ENCODE results near the gene CCL27.

GRCh38 chr9:34654323-34655051 lies 8.0 kb downstream of the CCL27 start:
- TF ChIP-seq, protein P1, sequence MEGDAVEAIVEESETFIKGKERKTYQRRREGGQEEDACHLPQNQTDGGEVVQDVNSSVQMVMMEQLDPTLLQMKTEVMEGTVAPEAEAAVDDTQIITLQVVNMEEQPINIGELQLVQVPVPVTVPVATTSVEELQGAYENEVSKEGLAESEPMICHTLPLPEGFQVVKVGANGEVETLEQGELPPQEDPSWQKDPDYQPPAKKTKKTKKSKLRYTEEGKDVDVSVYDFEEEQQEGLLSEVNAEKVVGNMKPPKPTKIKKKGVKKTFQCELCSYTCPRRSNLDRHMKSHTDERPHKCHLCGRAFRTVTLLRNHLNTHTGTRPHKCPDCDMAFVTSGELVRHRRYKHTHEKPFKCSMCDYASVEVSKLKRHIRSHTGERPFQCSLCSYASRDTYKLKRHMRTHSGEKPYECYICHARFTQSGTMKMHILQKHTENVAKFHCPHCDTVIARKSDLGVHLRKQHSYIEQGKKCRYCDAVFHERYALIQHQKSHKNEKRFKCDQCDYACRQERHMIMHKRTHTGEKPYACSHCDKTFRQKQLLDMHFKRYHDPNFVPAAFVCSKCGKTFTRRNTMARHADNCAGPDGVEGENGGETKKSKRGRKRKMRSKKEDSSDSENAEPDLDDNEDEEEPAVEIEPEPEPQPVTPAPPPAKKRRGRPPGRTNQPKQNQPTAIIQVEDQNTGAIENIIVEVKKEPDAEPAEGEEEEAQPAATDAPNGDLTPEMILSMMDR (IDR thresholded peaks at IDR 0.05; ENCODE audit: low read depth, low read length, poor library complexity, severe bottlenecking), result no peak
- no peak for TF ChIP-seq EZH2phosphoT487 (IDR thresholded peaks at IDR 0.05; ENCODE audit: borderline replicate concordance, low read length)
